Activated T-helper 2 cell treated with anti-CD3 and anti-CD28 coated beads, Interferon-gamma antibody, Interleukin-2, Interleukin-4, amounts not matched to agents 10 μg/mL and 5 μg/mL and 100 μg/mL, durations not matched to agents 14 hours and 24 hours and 36 hours (primary cell): ENCODE measurements around the gene RAB32. TPM values are rescaled to one million over a fixed set of nuclear protein-coding genes. Genes with fewer than 3 reads are reported as not detected.

Experiments used
- DNase-seq: peaks from one replicate; pipeline ENCODE4 v3.0.0; 2021; ENCODE audit warnings: low spot score
- H3K27ac Mint-ChIP-seq: one replicate; pipeline ENCODE4 v1.8.0; 2021; ENCODE audit warnings: mixed read lengths
- H3K27me3 Mint-ChIP-seq: one replicate; pipeline ENCODE4 v1.8.0; 2021; ENCODE audit warnings: low read depth, mixed read lengths
- H3K36me3 Mint-ChIP-seq: one replicate; pipeline ENCODE4 v1.8.0; 2021; ENCODE audit warnings: low read depth, mixed read lengths
- H3K4me1 Mint-ChIP-seq: one replicate; pipeline ENCODE4 v1.8.0; 2021; ENCODE audit warnings: low read depth, mixed read lengths
- H3K4me3 Mint-ChIP-seq: one replicate; pipeline ENCODE4 v1.8.0; 2021; ENCODE audit warnings: low read depth, mild to moderate bottlenecking, moderate library complexity, mixed read lengths
- H3K9me3 Mint-ChIP-seq: one replicate; pipeline ENCODE4 v1.8.0; 2021; ENCODE audit warnings: mixed read lengths
- intact Hi-C: fragments of 100-400 bp; cut with micrococcal nuclease; formaldehyde crosslinking; loops from one replicate; pipeline ENCODE4 v1.15.1; 2023
- total RNA-seq: library from RNA; stranded (reverse); gene quantifications from 2 replicates; pipeline ENCODE4 v1.2.3, GENCODE V29; 2022

Gene RAB32
- 2.4 and 2.7 TPM in 2 replicates for total RNA-seq

DNA sequence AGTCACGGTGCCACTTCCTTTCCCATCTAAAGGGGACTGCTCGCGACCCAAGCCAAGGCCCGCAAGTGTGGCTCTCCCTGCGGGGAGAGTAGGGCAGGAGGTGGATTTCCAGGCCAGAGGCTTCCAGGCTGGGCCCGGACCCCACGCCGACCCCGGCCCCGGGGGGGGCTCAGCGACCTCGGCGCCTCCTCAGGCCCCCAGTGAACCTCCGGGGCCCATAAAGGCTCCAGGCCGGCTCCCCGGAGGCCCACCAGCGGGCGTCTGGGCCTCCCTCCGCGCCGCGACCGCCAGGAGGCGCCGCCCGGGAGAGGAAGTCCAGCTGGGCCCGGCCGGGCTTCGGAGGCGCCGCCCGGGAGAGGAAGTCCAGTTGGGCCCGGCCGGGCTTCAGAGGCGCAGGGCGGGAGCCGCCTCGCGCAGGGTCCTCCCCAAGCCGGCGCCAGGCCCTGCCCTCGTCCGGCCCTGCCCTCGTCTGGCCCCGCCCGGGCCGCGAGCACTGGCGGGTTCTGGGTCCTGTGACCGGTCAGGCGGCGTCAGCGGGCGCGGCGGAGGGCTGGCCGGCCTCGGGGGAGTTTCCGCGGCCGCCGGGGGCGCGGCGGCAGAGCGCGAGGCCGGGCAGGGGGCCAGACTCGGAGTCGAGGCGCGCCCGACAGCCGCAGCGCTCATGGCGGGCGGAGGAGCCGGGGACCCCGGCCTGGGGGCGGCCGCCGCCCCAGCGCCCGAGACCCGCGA, at the start of gene RAB32:
TSS of gene RAB32 (plus strand) at position 623 of the 729 bp plus-strand sequence. CDS start at position 662, 39 bp downstream.
- Mint-ChIP-seq H3K27ac (peak within 1 kb of the TSS; percentile 55), H3K9me3 (no peaks in the 10 kb centered on the region), H3K4me1 (peaks cover 8% of the 10 kb centered on the region), H3K36me3 (peaks cover 2% of the 10 kb centered on the region), H3K4me3 (peak within 1 kb of the TSS; percentile 80), H3K27me3 (peaks cover 40% of the 10 kb centered on the region)
- peak; percentile 11 for DNase-seq
- intact Hi-C loops, result no loop called here

DNA sequence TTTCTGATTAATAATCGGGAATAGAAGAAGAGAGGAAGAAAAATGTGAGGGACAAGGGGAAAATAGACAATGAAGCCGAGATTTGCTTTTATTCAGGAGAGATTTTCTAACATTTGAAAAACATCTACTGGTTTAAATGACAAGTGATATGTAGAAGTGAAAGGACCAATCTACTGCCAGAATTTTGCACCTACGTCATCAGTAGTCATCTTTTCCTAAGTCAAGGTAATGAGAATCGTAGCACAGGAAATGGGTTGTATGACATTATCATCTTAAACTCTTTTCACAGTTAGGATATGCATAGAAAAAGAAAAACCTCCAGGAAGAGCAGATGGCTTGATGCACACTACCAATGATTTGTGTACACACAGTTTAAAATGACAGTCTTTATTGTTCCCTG, 45.3 kb upstream of the RAB32 start:
- no peaks in the 10 kb centered on the region for H3K4me1 Mint-ChIP-seq
- H3K27ac Mint-ChIP-seq, result no peak overlapping the region
- DNase-seq, result no peak
- no peaks in the 10 kb centered on the region for H3K27me3 Mint-ChIP-seq
- no peak overlapping the region for H3K4me3 Mint-ChIP-seq
- intact Hi-C loops, result no loop called here
- H3K36me3 Mint-ChIP-seq, result no peaks in the 10 kb centered on the region
- H3K9me3 Mint-ChIP-seq, result no peaks in the 10 kb centered on the region

DNA sequence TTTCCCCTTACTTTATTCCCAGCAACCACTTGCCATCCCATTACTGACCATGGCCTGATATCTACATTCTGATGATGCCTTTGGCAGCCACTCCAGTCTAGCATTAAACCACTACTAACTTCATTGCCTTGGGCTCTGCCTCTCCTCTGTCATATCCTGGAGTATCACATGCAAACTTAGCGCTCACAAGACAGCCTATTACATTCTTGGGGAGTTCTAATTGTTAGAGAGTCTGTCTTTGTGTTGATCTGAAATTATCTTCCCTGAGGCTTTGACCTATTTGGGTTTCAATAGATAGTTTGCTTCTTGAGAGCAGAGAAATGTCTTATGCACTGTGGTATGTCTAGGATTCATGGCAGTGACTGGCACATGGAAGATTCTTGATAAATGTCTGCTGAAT, 40.5 kb upstream of the RAB32 start:
- Mint-ChIP-seq H3K4me3 (no peak overlapping the region), H3K36me3 (no peaks in the 10 kb centered on the region), H3K27ac (no peak overlapping the region), H3K4me1 (no peaks in the 10 kb centered on the region), H3K9me3 (no peaks in the 10 kb centered on the region), H3K27me3 (no peaks in the 10 kb centered on the region)
- DNase-seq, result no peak
- intact Hi-C loops, result no loop called here

DNA sequence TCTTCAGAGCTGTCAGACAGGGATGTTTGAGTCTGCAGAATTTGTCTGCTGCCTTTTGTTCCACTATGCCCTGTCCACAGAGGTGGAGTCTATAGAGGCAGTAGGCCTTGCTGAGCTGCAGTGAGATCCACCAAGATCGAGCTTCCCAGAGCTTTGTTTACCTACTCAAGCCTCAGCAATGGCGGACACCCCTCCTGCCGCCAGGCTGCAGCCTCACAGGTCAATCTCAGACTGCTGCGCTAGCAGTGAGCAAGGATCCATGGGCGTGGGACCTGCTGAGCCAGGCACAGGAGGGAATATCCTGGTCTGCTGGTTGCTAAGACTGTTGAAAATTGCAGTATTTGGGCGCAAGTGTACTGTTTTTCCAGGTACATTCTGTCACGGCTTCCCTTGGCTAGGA, 28.4 kb upstream of the RAB32 start:
- intact Hi-C loops, result no loop called here
- no peaks in the 10 kb centered on the region for H3K4me1 Mint-ChIP-seq
- H3K9me3 Mint-ChIP-seq, result peaks cover 7% of the 10 kb centered on the region
- H3K27me3 Mint-ChIP-seq, result no peaks in the 10 kb centered on the region
- H3K36me3 Mint-ChIP-seq, result no peaks in the 10 kb centered on the region
- DNase-seq, result no peak
- H3K4me3 Mint-ChIP-seq, result no peak overlapping the region
- no peak overlapping the region for H3K27ac Mint-ChIP-seq

DNA sequence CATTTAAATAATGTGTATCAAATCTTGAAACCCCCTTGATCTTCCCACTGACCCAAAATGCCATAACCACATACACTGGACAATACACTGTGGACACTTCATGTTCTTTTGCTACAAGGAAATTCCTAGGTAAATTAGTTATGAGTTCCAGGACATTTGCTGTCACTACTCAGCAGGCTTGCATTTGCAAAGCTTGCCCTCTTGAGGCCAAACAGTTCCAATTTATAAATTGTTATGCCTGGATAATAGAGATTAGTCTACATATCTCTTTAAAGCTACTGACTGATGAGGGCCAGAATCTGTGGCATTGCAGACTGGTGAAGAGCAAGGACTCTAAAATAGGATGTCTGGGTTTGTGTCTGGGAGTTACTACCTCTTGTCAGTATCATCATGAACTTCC, 17.4 kb upstream of the RAB32 start:
- no peaks in the 10 kb centered on the region for H3K4me1 Mint-ChIP-seq
- intact Hi-C loops, result no loop called here
- H3K27me3 Mint-ChIP-seq, result no peaks in the 10 kb centered on the region

DNA sequence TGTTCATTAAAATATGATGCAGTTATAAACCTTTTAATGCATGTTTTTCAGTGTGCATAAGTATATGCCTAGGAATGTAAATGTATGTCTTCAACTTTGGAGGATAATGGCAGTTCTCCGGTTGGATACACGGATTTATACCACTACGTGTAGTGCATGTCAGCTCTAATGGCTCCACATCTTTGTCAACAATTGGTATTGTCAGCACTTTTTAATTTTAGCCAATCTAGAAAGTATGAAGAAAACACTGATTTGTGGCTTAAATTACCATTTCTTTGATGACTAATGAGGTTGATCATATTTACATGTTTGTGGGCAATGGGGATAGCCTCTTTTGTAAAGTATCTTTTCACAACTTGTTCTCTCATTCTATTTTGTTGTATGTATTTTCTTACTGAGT, 10.9 kb upstream of the RAB32 start:
- DNase-seq, result no peak

More for the DNA sequence above, 17.4 kb upstream of the RAB32 start:
- Mint-ChIP-seq H3K4me3 (no peak overlapping the region), H3K9me3 (peaks cover 8% of the 10 kb centered on the region), H3K36me3 (no peaks in the 10 kb centered on the region), H3K27ac (no peak overlapping the region)
- DNase-seq, result no peak

DNA sequence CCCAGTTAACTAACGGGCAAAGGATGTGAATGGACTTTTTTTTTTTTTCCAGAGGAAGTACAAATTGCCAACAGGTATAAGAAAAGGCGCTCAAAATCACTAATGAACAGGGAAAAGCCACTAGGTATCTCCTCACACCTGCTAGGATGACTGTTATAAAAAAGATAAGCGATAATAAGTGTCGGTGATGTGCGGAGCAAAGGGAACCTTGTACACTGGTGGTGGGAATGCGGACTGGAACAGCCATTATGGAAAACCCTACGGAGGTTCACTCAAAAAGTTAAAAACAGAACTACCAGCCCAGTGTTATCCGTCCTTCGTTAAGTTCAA, 787 bp upstream of the RAB32 start:
- intact Hi-C loops, result no loop called here
- peaks cover 40% of the 10 kb centered on the region for H3K27me3 Mint-ChIP-seq
- no peak overlapping the region for H3K27ac Mint-ChIP-seq

More for the DNA sequence above, 10.9 kb upstream of the RAB32 start:
- Mint-ChIP-seq H3K4me1 (no peaks in the 10 kb centered on the region), H3K27ac (no peak overlapping the region), H3K36me3 (no peaks in the 10 kb centered on the region), H3K9me3 (no peaks in the 10 kb centered on the region), H3K4me3 (no peak overlapping the region), H3K27me3 (no peaks in the 10 kb centered on the region)
- intact Hi-C loops, result no loop called here

DNA sequence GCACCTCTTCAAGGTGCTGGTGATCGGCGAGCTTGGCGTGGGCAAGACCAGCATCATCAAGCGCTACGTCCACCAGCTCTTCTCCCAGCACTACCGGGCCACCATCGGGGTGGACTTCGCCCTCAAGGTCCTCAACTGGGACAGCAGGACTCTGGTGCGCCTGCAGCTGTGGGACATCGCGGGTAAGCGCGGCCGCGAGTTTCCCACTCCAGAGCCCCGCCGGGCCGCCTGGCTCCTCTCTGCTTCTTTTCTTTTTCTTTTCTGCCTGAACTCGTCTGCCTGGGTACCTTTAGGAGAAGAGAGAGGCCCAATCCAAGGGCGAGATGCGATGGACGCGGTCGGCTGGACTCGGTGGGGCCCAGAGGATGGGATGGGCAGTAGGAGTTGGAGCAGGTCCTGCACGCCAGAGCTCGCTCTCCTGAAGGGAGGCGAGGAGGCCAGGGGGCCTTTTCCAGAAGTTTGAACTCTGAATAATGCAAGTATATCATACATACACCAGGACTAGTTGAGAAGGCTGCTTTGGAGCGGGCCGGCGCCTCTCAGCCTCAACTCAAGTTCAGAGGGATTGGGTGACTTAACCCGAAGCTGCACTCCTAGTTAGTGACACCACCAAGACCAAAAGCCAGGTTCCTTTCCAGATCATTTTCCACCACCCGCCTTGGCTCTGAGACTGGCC, 445 bp downstream of the RAB32 start:
- no peak for DNase-seq
- Mint-ChIP-seq H3K4me3 (peak overlapping the region; percentile 80), H3K9me3 (no peaks in the 10 kb centered on the region), H3K27me3 (peaks cover 38% of the 10 kb centered on the region), H3K4me1 (peaks cover 8% of the 10 kb centered on the region), H3K27ac (peak overlapping the region; percentile 55), H3K36me3 (peaks cover 2% of the 10 kb centered on the region)
- intact Hi-C loops, result loop anchor here (2.0 kb wide), 1 partner anchor 157 kb away; no protein-coding TSS in a partner anchor

More for the DNA sequence above, 787 bp upstream of the RAB32 start:
- peaks cover 8% of the 10 kb centered on the region for H3K4me1 Mint-ChIP-seq
- peak overlapping the region; percentile 51 for H3K4me3 Mint-ChIP-seq
- no peaks in the 10 kb centered on the region for H3K9me3 Mint-ChIP-seq
- peaks cover 2% of the 10 kb centered on the region for H3K36me3 Mint-ChIP-seq
- no peak for DNase-seq

DNA sequence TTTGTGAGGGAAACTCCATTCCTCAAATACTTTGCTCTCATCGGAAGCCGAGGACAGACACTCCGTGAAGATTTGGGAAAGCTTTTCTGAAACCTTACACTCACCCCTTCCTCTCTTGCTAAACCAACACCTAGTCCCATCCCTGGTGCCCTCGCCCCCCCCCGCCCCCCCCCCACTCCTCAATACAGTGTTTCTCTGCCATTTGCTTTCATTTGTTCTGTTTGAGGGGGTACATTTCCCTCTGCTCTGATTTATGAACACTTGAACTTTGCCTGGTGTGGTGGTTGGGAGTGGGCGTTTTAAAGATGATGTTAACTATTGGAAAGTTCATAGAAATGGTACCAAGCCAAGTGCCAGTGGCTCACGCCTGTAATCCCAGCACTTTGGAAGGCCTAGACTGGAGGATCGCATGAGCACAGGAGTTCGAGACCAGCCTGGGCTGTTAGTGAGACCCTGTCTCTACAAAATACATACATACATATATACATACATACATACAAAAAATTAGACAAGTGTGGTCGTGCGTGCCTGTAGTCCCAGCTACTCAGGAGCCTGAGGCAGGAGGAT, 1.1 kb downstream of the RAB32 start:
- peaks cover 8% of the 10 kb centered on the region for H3K4me1 Mint-ChIP-seq
- DNase-seq, result no peak
- peaks cover 36% of the 10 kb centered on the region for H3K27me3 Mint-ChIP-seq
- intact Hi-C loops, result loop anchor here (2.0 kb wide), 1 partner anchor 156 kb away; no protein-coding TSS in a partner anchor
- no peaks in the 10 kb centered on the region for H3K9me3 Mint-ChIP-seq
- peaks cover 2% of the 10 kb centered on the region for H3K36me3 Mint-ChIP-seq
- peak overlapping the region; percentile 80 for H3K4me3 Mint-ChIP-seq
- H3K27ac Mint-ChIP-seq, result no peak overlapping the region

DNA sequence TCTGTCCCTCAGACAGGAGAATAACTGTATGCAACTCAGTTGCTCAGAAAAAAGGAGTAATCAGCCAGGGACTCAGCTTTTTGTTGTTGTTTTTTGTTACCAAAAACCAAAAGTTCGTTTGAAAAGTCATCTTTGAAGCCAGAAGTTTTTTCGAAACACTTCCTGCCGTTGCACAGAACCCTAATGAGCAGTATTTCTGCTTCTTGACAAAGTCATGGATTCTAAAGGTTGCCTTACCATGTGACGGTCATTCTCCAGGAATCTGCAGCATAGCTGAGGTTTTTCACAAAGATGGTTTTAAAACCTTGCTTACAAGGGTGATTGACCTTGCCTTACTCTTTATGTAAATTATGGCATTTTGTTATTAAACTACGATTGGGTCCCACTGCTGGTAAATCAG, 1.9 kb downstream of the RAB32 start:
- Mint-ChIP-seq H3K27ac (no peak overlapping the region), H3K4me1 (peaks cover 8% of the 10 kb centered on the region), H3K4me3 (no peak overlapping the region), H3K9me3 (no peaks in the 10 kb centered on the region), H3K36me3 (peaks cover 2% of the 10 kb centered on the region), H3K27me3 (peaks cover 36% of the 10 kb centered on the region)
- intact Hi-C loops, result loop anchor here (2.0 kb wide), 1 partner anchor 155 kb away; no protein-coding TSS in a partner anchor
- DNase-seq, result no peak

DNA sequence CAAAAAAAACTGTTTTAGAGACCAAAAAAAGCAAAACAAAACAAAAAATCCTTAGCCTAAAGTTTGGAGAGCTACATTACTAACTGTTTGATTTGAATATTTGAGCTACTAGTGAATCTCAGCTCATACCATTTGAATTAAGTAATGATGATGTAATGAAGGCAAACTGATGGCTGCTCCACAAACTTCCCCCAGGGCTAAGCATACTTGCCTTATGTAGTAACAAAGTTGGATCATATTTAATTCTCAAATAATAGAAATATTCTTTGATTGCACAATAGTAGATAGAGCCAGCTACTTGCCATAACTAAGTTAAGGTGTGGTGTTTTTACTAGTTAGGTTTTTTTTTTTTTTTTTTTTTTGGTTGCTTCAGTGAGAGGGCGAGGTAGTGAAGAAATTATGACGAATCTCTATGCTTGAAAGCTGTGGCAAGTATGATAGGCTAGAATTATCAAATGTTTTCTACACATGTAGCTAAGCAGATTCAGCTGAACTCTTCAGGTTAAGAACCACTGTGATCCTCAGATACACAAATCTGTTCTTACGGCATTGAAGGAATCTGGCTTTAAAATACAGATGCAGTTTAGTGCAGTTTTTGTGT, 2.9 kb downstream of the RAB32 start:
- Mint-ChIP-seq H3K27me3 (peaks cover 31% of the 10 kb centered on the region), H3K27ac (no peak overlapping the region), H3K4me1 (peaks cover 8% of the 10 kb centered on the region), H3K9me3 (no peaks in the 10 kb centered on the region), H3K4me3 (no peak overlapping the region), H3K36me3 (peaks cover 2% of the 10 kb centered on the region)
- DNase-seq, result no peak
- intact Hi-C loops, result no loop called here

DNA sequence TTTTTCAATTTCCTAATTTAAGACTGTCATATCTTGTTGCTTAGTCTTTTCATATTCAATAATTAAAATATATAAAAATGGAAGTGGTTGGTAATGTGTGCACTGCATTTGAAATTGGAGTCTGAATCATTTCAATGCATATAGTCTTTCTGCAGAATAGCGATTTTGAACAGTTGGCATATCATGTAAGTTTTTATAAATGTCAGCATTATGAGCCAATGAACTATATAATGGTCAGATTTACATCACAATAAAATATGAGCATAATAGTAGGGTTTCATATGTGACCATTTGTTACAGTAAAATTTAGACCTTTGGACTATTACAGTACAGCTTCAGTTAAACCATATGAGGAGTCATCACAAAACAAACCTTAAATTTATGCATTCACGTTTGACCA, 4.3 kb downstream of the RAB32 start:
- Mint-ChIP-seq H3K27ac (no peak overlapping the region), H3K4me1 (peaks cover 6% of the 10 kb centered on the region)
- intact Hi-C loops, result no loop called here

More for the DNA sequence above, 4.3 kb downstream of the RAB32 start:
- peaks cover 22% of the 10 kb centered on the region for H3K27me3 Mint-ChIP-seq
- no peak overlapping the region for H3K4me3 Mint-ChIP-seq
- no peaks in the 10 kb centered on the region for H3K9me3 Mint-ChIP-seq
- DNase-seq, result no peak
- peaks cover 2% of the 10 kb centered on the region for H3K36me3 Mint-ChIP-seq
